Stomach smooth muscle (tissue), 2 donors: ENCODE results near the gene SLC22A31.
A peak's percentile ranks its signal among the peaks of the same experiment; 100 is the strongest.
"Not testable (repeated sequence)": the region's sequence is repeated elsewhere in the genome, so short reads cannot be mapped to it uniquely, and the experiment has no call there.

Experiments
- H3K27ac ChIP-seq: one replicate; pipeline ENCODE4 v1.7.0; 2013; ENCODE audit warnings: mild to moderate bottlenecking, low read length, inconsistent platforms
- H3K27me3 ChIP-seq, 2 donors: one replicate each; pipeline ENCODE4 v1.7.0; 2013; ENCODE audit warnings: low read length in 2 of 2; ENCODE audit not compliant: insufficient read depth in 2 of 2, control insufficient read depth in 1 of 2
- H3K36me3 ChIP-seq, 2 donors: one replicate each; pipeline ENCODE4 v1.7.0; 2013; ENCODE audit warnings: low read length in 2 of 2; ENCODE audit not compliant: control insufficient read depth in 2 of 2, insufficient read depth in 2 of 2
- H3K4me1 ChIP-seq: one replicate; pipeline ENCODE4 v1.7.0; 2013; ENCODE audit warnings: low read length; ENCODE audit not compliant: control insufficient read depth, insufficient read depth
- H3K4me3 ChIP-seq, 2 donors: one replicate each; pipeline ENCODE4 v1.7.0; 2013; ENCODE audit warnings: low read length in 2 of 2
- H3K9ac ChIP-seq, 2 donors: one replicate each; pipeline ENCODE4 v1.7.0; 2013; ENCODE audit warnings: low read length in 2 of 2, mild to moderate bottlenecking in 1 of 2
- H3K9me3 ChIP-seq, 2 donors: one replicate each; pipeline ENCODE4 v1.7.0; 2013; ENCODE audit warnings: low read length in 2 of 2; ENCODE audit not compliant: control insufficient read depth in 2 of 2
- donor health status: healthy.
- donor health status: Pancreatic carcinoma.

SLC22A31 gene

DNA sequence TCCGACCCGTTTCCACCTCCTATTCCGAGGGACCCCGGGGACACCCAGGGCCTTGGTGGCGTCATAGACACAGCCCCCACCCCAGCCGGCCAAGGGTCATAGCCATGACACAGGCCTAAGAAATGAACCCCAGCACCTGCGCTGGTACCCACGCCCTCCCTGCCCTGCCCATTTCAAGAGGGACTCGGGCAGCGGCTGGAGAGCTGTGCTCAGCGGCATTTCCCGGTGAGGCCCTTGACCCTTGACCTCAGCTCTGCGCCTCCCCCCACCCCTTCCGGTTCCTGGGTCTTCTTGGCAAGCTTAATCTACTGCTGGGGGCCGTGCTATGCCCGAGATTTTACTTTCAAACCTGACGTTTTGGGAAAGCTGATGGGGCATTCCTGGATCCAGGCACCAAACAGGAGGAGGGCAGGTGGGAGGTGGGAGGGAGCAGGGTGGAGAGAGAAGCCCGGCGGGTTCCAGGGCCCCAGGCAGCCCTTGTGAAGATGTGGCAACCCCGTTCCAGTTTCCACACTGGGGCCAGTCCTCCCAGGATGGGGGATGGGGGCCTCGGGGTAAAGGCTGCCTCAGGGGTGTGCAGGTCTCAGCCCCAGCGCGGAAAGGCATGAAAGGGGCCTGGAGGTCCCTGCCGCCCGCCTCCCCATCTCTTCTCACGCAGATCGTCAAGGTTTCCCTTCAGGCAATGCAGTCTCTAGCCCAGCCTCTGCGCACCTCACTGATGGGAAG lies at the start of gene SLC22A31:
Gene SLC22A31, minus strand, starts transcription at position 414 of the 726 bp plus-strand sequence. Its CDS starts 36 bp downstream, at position 378.
- Histone ChIP-seq H3K9me3 (peaks cover 2 to 4% of the 10 kb centered on the region in 2 donors), H3K27ac (no peak within 1 kb of the TSS), H3K9ac (no peak within 1 kb of the TSS), H3K4me1 (peaks cover 8% of the 10 kb centered on the region), H3K27me3 (peaks cover 31 to 38% of the 10 kb centered on the region in 2 donors), H3K36me3 (no peaks in the 10 kb centered on the region), H3K4me3 (no peak within 1 kb of the TSS)

- Histone ChIP-seq H3K27me3 (no peaks in the 10 kb centered on the region), H3K4me1 (peaks cover 8% of the 10 kb centered on the region), H3K4me3 (peak overlapping the region in 1 of 2 donors; percentile 19), H3K27ac (no peak overlapping the region), H3K9me3 (no peaks in the 10 kb centered on the region), H3K9ac (no peak overlapping the region), H3K36me3 (no peaks in the 10 kb centered on the region)
Measured at GRCh38 chr16:89248196-89248982, 48.1 kb upstream of the SLC22A31 start.

- not testable (repeated sequence) for H3K9ac ChIP-seq, H3K9me3 ChIP-seq, H3K27ac ChIP-seq, H3K4me1 ChIP-seq, H3K36me3 ChIP-seq, H3K27me3 ChIP-seq
- peak overlapping the region; percentile 19 to 69 for H3K4me3 ChIP-seq
Measured at GRCh38 chr16:89247734-89248075, 47.4 kb upstream of the SLC22A31 start.

- Histone ChIP-seq H3K36me3 (no peaks in the 10 kb centered on the region), H3K4me3 (peak overlapping the region; percentile 27 to 69), H3K27ac (no peak overlapping the region), H3K9ac (no peak overlapping the region), H3K9me3 (no peaks in the 10 kb centered on the region), H3K4me1 (peaks cover 8% of the 10 kb centered on the region), H3K27me3 (no peaks in the 10 kb centered on the region)
Measured at GRCh38 chr16:89246903-89247733, 46.8 kb upstream of the SLC22A31 start.

- Histone ChIP-seq H3K4me3 (peak overlapping the region in 1 of 2 donors; percentile 27), H3K27me3 (no peaks in the 10 kb centered on the region), H3K9ac (no peak overlapping the region), H3K9me3 (no peaks in the 10 kb centered on the region), H3K4me1 (peaks cover 12% of the 10 kb centered on the region), H3K36me3 (no peaks in the 10 kb centered on the region), H3K27ac (no peak overlapping the region)
Measured at GRCh38 chr16:89246383-89246902, 46.1 kb upstream of the SLC22A31 start.

DNA sequence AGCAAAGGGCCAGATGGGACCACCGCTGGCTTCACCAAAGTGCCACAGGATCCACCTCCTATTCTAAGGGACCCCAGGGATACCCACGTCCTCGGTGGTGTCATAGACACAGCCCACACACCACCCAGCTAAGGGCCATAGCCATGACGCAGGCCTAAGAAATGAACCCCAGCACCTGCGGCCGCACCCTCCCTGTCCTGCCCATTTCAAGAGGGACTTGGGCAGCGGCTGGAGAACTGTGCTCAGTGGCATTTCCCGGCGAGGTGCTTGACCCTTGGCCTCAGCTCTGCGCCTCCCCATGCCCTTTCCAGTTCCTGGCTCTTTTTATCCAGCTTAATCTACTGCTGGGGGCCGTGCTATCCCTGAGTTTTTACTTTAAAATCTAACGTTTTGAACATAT lies 44.4 kb upstream of the SLC22A31 start:
- H3K36me3 ChIP-seq = no peaks in the 10 kb centered on the region
- no peaks in the 10 kb centered on the region for H3K9me3 ChIP-seq
- no peak overlapping the region for H3K4me3 ChIP-seq
- H3K27me3 ChIP-seq = no peaks in the 10 kb centered on the region
- no peak overlapping the region for H3K9ac ChIP-seq
- no peak overlapping the region for H3K27ac ChIP-seq
- H3K4me1 ChIP-seq = peaks cover 15% of the 10 kb centered on the region

- not testable (repeated sequence) for H3K27ac ChIP-seq, H3K9me3 ChIP-seq, H3K4me3 ChIP-seq
Measured at GRCh38 chr16:89244264-89244663, 43.9 kb upstream of the SLC22A31 start.

GRCh38 chr16:89243664-89244063 lies 43.3 kb upstream of the SLC22A31 start:
- Histone ChIP-seq H3K36me3 (no peaks in the 10 kb centered on the region), H3K9me3 (no peaks in the 10 kb centered on the region), H3K4me3 (no peak overlapping the region), H3K4me1 (peaks cover 15% of the 10 kb centered on the region), H3K27ac (no peak overlapping the region), H3K27me3 (no peaks in the 10 kb centered on the region), H3K9ac (no peak overlapping the region)

More at GRCh38 chr16:89244264-89244663, 43.9 kb upstream of the SLC22A31 start:
- H3K4me1 ChIP-seq = peaks cover 15% of the 10 kb centered on the region
- H3K36me3 ChIP-seq, H3K9ac ChIP-seq, H3K27me3 ChIP-seq: not testable (repeated sequence)

DNA sequence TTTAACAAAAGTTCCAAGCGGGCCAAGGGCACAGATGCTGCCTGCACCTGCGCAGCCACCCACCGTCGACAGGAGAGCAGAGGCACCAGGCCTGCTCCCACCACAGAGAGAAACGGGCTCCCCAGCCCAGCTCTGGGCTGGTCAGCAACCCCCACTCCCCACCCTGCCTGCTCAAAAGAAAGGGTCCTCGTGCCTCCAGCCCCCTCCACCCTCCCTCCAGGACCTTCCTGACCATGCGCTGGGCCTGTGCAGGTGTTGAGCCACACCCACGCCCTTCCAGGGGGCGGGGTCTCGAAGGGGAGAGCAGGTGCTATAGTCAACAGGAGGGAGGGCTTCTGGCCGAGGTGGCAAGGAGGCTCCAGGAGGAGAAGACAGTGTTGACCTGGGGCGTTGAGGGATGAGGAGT lies 42.5 kb upstream of the SLC22A31 start:
- no peak overlapping the region for H3K9ac ChIP-seq
- H3K27me3 ChIP-seq = no peaks in the 10 kb centered on the region
- no peak overlapping the region for H3K27ac ChIP-seq
- no peaks in the 10 kb centered on the region for H3K36me3 ChIP-seq
- H3K4me3 ChIP-seq = no peak overlapping the region
- H3K9me3 ChIP-seq = no peaks in the 10 kb centered on the region
- peaks cover 15% of the 10 kb centered on the region for H3K4me1 ChIP-seq

GRCh38 chr16:89241187-89242007 lies 41.1 kb upstream of the SLC22A31 start:
- Histone ChIP-seq H3K36me3 (no peaks in the 10 kb centered on the region), H3K27me3 (no peaks in the 10 kb centered on the region), H3K9me3 (no peaks in the 10 kb centered on the region), H3K9ac (peak overlapping the region; percentile 98 to 99), H3K4me1 (peaks cover 8% of the 10 kb centered on the region), H3K27ac (peak overlapping the region; percentile 95), H3K4me3 (peak overlapping the region; percentile 94 to 97)
